ENCODE data around the gene RPP30. TPM values are rescaled to one million over a fixed set of nuclear protein-coding genes. Genes with fewer than 3 reads are reported as not detected.
A peak's percentile ranks its signal among the peaks of the same experiment; 100 is the strongest.

RPP30 gene
- total RNA-seq, 2 experiments from 2014 or later, result 103 to 115 TPM

GRCh38 chr10:90945491-90946070 lies 73.8 kb downstream of the RPP30 start:
- no peak overlapping the region for H3K4me3 Mint-ChIP-seq
- DNase-seq (no peak), ATAC-seq (peak; percentile 50)
- H3K27me3 Mint-ChIP-seq, result no peaks in the 10 kb centered on the region
- H3K4me1 Mint-ChIP-seq, result peaks cover 9% of the 10 kb centered on the region
- no peak overlapping the region for H3K27ac Mint-ChIP-seq
- ChIA-PET CTCF (interaction anchor here (1.0 kb wide), 1 partner anchor 60 kb away, joined by 4 read pairs; no protein-coding TSS in a partner anchor), POLR2A (no interaction called here)
- no peaks in the 10 kb centered on the region for H3K9me3 Mint-ChIP-seq (ENCODE audit: low read depth)
- intact Hi-C loops (cut with DNase I, micrococcal nuclease), result no loop called here
- H3K36me3 Mint-ChIP-seq (ENCODE audit: low read depth), result no peaks in the 10 kb centered on the region

- peak; percentile 8 for DNase-seq
- peak overlapping the region; percentile 64 for H3K27ac Mint-ChIP-seq
- H3K36me3 Mint-ChIP-seq (ENCODE audit: low read depth), result no peaks in the 10 kb centered on the region
- H3K27me3 Mint-ChIP-seq, result no peaks in the 10 kb centered on the region
- peak; percentile 93 for ATAC-seq
- no peaks in the 10 kb centered on the region for H3K9me3 Mint-ChIP-seq (ENCODE audit: low read depth)
- intact Hi-C loops (cut with DNase I, micrococcal nuclease), result no loop called here
- H3K4me1 Mint-ChIP-seq, result peaks cover 9% of the 10 kb centered on the region
- POLR2A ChIA-PET, result interaction anchor here (0.6 kb wide), 1 partner anchor 142 kb away, joined by 4 read pairs; no protein-coding TSS in a partner anchor
- CTCF ChIA-PET, result interaction anchor here (0.6 to 1.8 kb wide), 3 partner anchors 36 to 196 kb away, joined by 3 to 4 read pairs (median 3); no protein-coding TSS in a partner anchor
- no peak overlapping the region for H3K4me3 Mint-ChIP-seq
Observed at GRCh38 chr10:90947030-90947960, 75.5 kb downstream of the RPP30 start.

Other genes starting within 250 kb of the RPP30 start
- gene HTR7, start 13.9 kb upstream of the RPP30 start, total RNA-seq, result not detected
- not detected for gene ANKRD1, start 49.1 kb downstream of the RPP30 start, total RNA-seq

Data from activated CD4-positive, alpha-beta T cell treated with anti-CD3 and anti-CD28 coated beads for 36 hours (primary cell).